B cell (primary cell): ENCODE measurements around the gene COL5A1. TPM values are rescaled to one million over a fixed set of nuclear protein-coding genes. Genes with fewer than 3 reads are reported as not detected.

Experiments used
- ATAC-seq: fragments of 200-7000 bp; cut with Tn5 transposase; one replicate; pipeline ENCODE4 v1.10.0; 2021; ENCODE audit warnings: low read depth, mild to moderate bottlenecking, moderate number of reproducible peaks, moderate library complexity
- CTCF ChIA-PET: fragments of 350-600 bp; sonication (Branson Sonifier 250); formaldehyde crosslinking; loops from one replicate; lab custom pipeline; 2021; ENCODE audit warnings: antibody characterized with exemption, inconsistent platforms; lab: Charles Lee
- POLR2A ChIA-PET: fragments of 350-600 bp; sonication (Branson Sonifier 250); formaldehyde crosslinking; loops from one replicate; lab custom pipeline; 2021; ENCODE audit warnings: antibody characterized with exemption; lab: Charles Lee
- DNase-seq: peaks from one replicate; pipeline ENCODE4 v3.0.0; 2013
- H2AFZ ChIP-seq: 2 replicates; pipeline ENCODE4 v1.6.1; 2012; ENCODE audit warnings: mild to moderate bottlenecking, low read depth, low read length; ENCODE audit not compliant: insufficient read depth, poor library complexity, severe bottlenecking
- H3K27ac ChIP-seq, 2 donors: 1 replicate in 1 of 2; 2 replicates in 1 of 2; pipeline ENCODE4 v1.5.1; 2012 to 2013; ENCODE audit warnings: low read length in 2 of 2, mild to moderate bottlenecking in 2 of 2, moderate library complexity in 1 of 2
- H3K27me3 ChIP-seq, 4 experiments: fragments of 200-600 bp in 1 of 4; sonication (generic) in 1 of 4; replicated peaks in 1 of 4; 1 replicate in 2 of 4; 2 replicates in 2 of 4; pipeline versions ENCODE4 v1.6.1 to v1.7.0; 2013 to 2016; ENCODE audit warnings: low read length in 3 of 4, mild to moderate bottlenecking in 2 of 4, mixed read lengths in 1 of 4, moderate library complexity in 1 of 4; ENCODE audit not compliant: insufficient read depth in 4 of 4, control insufficient read depth in 3 of 4; ENCODE audit errors: control extremely low read depth in 1 of 4
- H3K36me3 ChIP-seq, 2 experiments: replicated peaks in 1 of 2; 1 replicate in 1 of 2; 2 replicates in 1 of 2; pipeline versions ENCODE4 v1.6.1 to v1.7.1; 2013; ENCODE audit warnings: low read length in 1 of 2; ENCODE audit not compliant: insufficient read depth in 2 of 2, control insufficient read depth in 1 of 2; ENCODE audit errors: control extremely low read depth in 1 of 2, extremely low read depth in 1 of 2
- H3K4me1 ChIP-seq, 2 donors: fragments of 200-600 bp in 1 of 2; sonication (generic) in 1 of 2; 1 replicate in 1 of 2; 2 replicates in 1 of 2; pipeline versions ENCODE4 v1.5.1 to v1.6.1; 2013 to 2017; ENCODE audit warnings: low read length in 2 of 2; ENCODE audit not compliant: control insufficient read depth in 2 of 2, insufficient read depth in 2 of 2
- H3K4me2 ChIP-seq: replicated peaks from 2 replicates; pipeline ENCODE3; 2012; ENCODE audit warnings: mild to moderate bottlenecking, low read depth, low read length; ENCODE audit not compliant: poor library complexity, severe bottlenecking
- H3K4me3 ChIP-seq, 5 experiments: fragments of 200-600 bp in 1 of 5; sonication (generic) in 1 of 5; 1 replicate in 3 of 5; 2 replicates in 2 of 5; pipeline versions ENCODE4 v1.5.1 to v1.7.0; 2011 to 2016; ENCODE audit warnings: low read length in 4 of 5, mild to moderate bottlenecking in 4 of 5, low read depth in 2 of 5, control low read depth in 1 of 5, moderate library complexity in 1 of 5; ENCODE audit not compliant: insufficient read depth in 1 of 5; ENCODE audit errors: control extremely low read depth in 1 of 5, extremely low read depth in 1 of 5
- H3K79me2 ChIP-seq: fragments of 200-600 bp; sonication (generic); one replicate; pipeline ENCODE4 v1.6.0; 2016; ENCODE audit warnings: low read length; ENCODE audit not compliant: control insufficient read depth, insufficient read depth
- H3K9ac ChIP-seq: fragments of 200-600 bp; sonication (generic); 2 replicates; pipeline ENCODE4 v1.6.1; 2017; ENCODE audit warnings: mild to moderate bottlenecking, low read length, moderate library complexity
- H3K9me3 ChIP-seq, 3 donors: one replicate each; pipeline versions ENCODE4 v1.6.1 to v1.7.1; 2013; ENCODE audit warnings: low read length in 2 of 3; ENCODE audit not compliant: control insufficient read depth in 2 of 3, insufficient read depth in 1 of 3; ENCODE audit errors: control extremely low read depth in 1 of 3
- H4K20me1 ChIP-seq: 2 replicates; pipeline ENCODE4 v1.6.0; 2012; ENCODE audit warnings: mild to moderate bottlenecking, low read length; ENCODE audit not compliant: insufficient read depth, control insufficient read depth, poor library complexity, severe bottlenecking
- H3K27ac Mint-ChIP-seq: one replicate; pipeline ENCODE4 v1.8.0; 2021; ENCODE audit warnings: mixed read lengths
- H3K27me3 Mint-ChIP-seq: one replicate; pipeline ENCODE4 v1.8.0; 2021; ENCODE audit warnings: mixed read lengths
- H3K4me1 Mint-ChIP-seq: one replicate; pipeline ENCODE4 v1.8.0; 2021; ENCODE audit warnings: mixed read lengths
- H3K4me3 Mint-ChIP-seq: one replicate; pipeline ENCODE4 v1.8.0; 2021; ENCODE audit warnings: mixed read lengths
- H3K9me3 Mint-ChIP-seq: one replicate; pipeline ENCODE4 v1.8.0; 2022; ENCODE audit warnings: mixed read lengths; ENCODE audit not compliant: insufficient read depth
- EZH2 ChIP-seq: IDR thresholded peaks from 2 replicates; pipeline ENCODE4 v1.6.1; 2012; ENCODE audit warnings: borderline replicate concordance, low read depth, mild to moderate bottlenecking, moderate library complexity, low read length; ENCODE audit not compliant: insufficient read depth, poor library complexity, severe bottlenecking
- WGBS: methylation state at CpG from one replicate; pipeline ENCODE4 v1.1.5; 2013; ENCODE audit warnings: missing lambda C conversion rate; ENCODE audit not compliant: insufficient coverage; 5-methylcytosine and 5-hydroxymethylcytosine counted together
- intact Hi-C: fragments of 100-400 bp; cut with micrococcal nuclease; formaldehyde crosslinking; loops from one replicate; pipeline ENCODE4 v1.10.0; 2022
- polyA plus RNA-seq: library from polyadenylated mRNA; depleted of rRNA; stranded (reverse); fragments of >200 nt; gene quantifications from 2 replicates; pipeline ENCODE4 v1.2.3, GENCODE V29; 2012
- total RNA-seq, 2 donors: library from RNA; stranded (reverse); fragments of 120-200 nt in 1 of 2; gene quantifications; 1 replicate in 1 of 2; 2 replicates in 1 of 2; pipeline versions ENCODE4 v1.2.3 to v1.2.4, GENCODE V29; 2013 to 2022
- TF ChIP-seq, protein P1 (sequence below): fragments of 200-600 bp; IDR thresholded peaks from one replicate; pipeline ENCODE4 v1.8.0; 2022; ENCODE audit warnings: antibody characterized with exemption, mild to moderate bottlenecking

COL5A1 gene
- total and polyA plus RNA-seq, 2 donors (not counting 1 experiment from before 2014, with no cell fraction given) = 0.06 TPM; not detected in 1

- Histone ChIP-seq H2AFZ (no peak overlapping the region), H3K4me1 (no peaks in the 10 kb centered on the region), H3K4me2 (no peak overlapping the region), H4K20me1 (no peaks in the 10 kb centered on the region), H3K79me2 (no peaks in the 10 kb centered on the region), H3K36me3 (no peaks in the 10 kb centered on the region), H3K9ac (no peak overlapping the region), H3K9me3 (peaks cover 0 to 18% (median 9%) of the 10 kb centered on the region in 3 donors), H3K27ac (no peak overlapping the region), H3K4me3 (no peak overlapping the region), H3K27me3 (peaks cover 0 to 2% (median 0%) of the 10 kb centered on the region in 4 experiments)
- DNase-seq (no peak), ATAC-seq (no peak)
- Mint-ChIP-seq H3K4me3 (no peak overlapping the region), H3K9me3 (peaks cover 2% of the 10 kb centered on the region), H3K27ac (no peak overlapping the region), H3K27me3 (no peaks in the 10 kb centered on the region), H3K4me1 (no peaks in the 10 kb centered on the region)
- CTCF ChIA-PET = no interaction called here
- POLR2A ChIA-PET = no interaction called here
- intact Hi-C loops = no loop called here
- 92% methylated on average over 6 of the region's 12 CpGs for WGBS
- no peak for TF ChIP-seq EZH2
- TF ChIP-seq, protein P1, sequence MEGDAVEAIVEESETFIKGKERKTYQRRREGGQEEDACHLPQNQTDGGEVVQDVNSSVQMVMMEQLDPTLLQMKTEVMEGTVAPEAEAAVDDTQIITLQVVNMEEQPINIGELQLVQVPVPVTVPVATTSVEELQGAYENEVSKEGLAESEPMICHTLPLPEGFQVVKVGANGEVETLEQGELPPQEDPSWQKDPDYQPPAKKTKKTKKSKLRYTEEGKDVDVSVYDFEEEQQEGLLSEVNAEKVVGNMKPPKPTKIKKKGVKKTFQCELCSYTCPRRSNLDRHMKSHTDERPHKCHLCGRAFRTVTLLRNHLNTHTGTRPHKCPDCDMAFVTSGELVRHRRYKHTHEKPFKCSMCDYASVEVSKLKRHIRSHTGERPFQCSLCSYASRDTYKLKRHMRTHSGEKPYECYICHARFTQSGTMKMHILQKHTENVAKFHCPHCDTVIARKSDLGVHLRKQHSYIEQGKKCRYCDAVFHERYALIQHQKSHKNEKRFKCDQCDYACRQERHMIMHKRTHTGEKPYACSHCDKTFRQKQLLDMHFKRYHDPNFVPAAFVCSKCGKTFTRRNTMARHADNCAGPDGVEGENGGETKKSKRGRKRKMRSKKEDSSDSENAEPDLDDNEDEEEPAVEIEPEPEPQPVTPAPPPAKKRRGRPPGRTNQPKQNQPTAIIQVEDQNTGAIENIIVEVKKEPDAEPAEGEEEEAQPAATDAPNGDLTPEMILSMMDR = no peak
These were observed 14.9 kb downstream of the COL5A1 start for GRCh38 chr9:134656334-134657006.

GRCh38 chr9:134657666-134658377 is 16.2 kb downstream of the COL5A1 start:
- Histone ChIP-seq H3K4me1 (no peaks in the 10 kb centered on the region), H3K27ac (no peak overlapping the region), H4K20me1 (no peaks in the 10 kb centered on the region), H3K36me3 (no peaks in the 10 kb centered on the region), H3K27me3 (peaks cover 0 to 2% (median 0%) of the 10 kb centered on the region in 4 experiments), H3K9me3 (peaks cover 0 to 29% (median 9%) of the 10 kb centered on the region in 3 donors), H3K4me2 (no peak overlapping the region), H2AFZ (no peak overlapping the region), H3K9ac (no peak overlapping the region), H3K4me3 (no peak overlapping the region), H3K79me2 (no peaks in the 10 kb centered on the region)
- 90% methylated on average over 19 of the region's 20 CpGs for WGBS
- no peak overlapping the region for H3K27ac Mint-ChIP-seq
- DNase-seq = no peak
- CTCF ChIA-PET = no interaction called here
- no peaks in the 10 kb centered on the region for H3K4me1 Mint-ChIP-seq
- POLR2A ChIA-PET = no interaction called here
- intact Hi-C loops = no loop called here
- H3K4me3 Mint-ChIP-seq = no peak overlapping the region
- peaks cover 2% of the 10 kb centered on the region for H3K9me3 Mint-ChIP-seq
- no peak for ATAC-seq
- H3K27me3 Mint-ChIP-seq = no peaks in the 10 kb centered on the region
- TF ChIP-seq EZH2 = no peak
- TF ChIP-seq, protein P1 = no peak
